Loucy (cell line): Measurements from ENCODE around the gene ASTN2.

Source experiments
- EZH2phosphoT487 ChIP-seq: fragments of 200-600 bp; IDR thresholded peaks from 2 replicates; pipeline ENCODE4 v1.6.1; 2018; ENCODE audit warnings: antibody characterized with exemption, mild to moderate bottlenecking, moderate library complexity, borderline replicate concordance
- TF ChIP-seq, protein P1 (sequence below): fragments of 200-600 bp; sonication (generic); conservative IDR thresholded peaks from 2 replicates; pipeline ENCODE4 v1.5.1; 2014; ENCODE audit warnings: mild to moderate bottlenecking, antibody characterized with exemption, low read length

DNA sequence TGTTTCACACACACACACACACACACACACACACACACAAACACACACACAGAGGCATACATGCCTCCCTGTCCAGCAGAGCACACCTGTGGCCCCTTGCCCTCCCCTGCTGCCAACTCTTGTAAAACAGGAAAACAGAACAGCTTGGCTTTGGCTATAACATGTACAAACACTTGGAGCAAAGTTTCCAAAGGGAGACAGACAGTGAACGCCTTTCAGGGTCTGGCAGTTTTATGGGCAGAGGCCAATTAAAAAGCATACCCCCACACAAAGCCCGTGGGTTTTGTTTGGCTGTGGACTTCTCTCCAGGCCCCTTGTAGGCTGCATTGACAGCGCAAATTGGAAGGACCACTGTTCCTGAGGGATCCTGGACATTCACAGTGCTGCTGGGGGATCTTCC, 995.7 kb downstream of the ASTN2 start:
- TF ChIP-seq, protein P1, sequence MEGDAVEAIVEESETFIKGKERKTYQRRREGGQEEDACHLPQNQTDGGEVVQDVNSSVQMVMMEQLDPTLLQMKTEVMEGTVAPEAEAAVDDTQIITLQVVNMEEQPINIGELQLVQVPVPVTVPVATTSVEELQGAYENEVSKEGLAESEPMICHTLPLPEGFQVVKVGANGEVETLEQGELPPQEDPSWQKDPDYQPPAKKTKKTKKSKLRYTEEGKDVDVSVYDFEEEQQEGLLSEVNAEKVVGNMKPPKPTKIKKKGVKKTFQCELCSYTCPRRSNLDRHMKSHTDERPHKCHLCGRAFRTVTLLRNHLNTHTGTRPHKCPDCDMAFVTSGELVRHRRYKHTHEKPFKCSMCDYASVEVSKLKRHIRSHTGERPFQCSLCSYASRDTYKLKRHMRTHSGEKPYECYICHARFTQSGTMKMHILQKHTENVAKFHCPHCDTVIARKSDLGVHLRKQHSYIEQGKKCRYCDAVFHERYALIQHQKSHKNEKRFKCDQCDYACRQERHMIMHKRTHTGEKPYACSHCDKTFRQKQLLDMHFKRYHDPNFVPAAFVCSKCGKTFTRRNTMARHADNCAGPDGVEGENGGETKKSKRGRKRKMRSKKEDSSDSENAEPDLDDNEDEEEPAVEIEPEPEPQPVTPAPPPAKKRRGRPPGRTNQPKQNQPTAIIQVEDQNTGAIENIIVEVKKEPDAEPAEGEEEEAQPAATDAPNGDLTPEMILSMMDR: no peak
- TF ChIP-seq EZH2phosphoT487: no peak
